ENCODE results near the gene SRPK1.

DNA sequence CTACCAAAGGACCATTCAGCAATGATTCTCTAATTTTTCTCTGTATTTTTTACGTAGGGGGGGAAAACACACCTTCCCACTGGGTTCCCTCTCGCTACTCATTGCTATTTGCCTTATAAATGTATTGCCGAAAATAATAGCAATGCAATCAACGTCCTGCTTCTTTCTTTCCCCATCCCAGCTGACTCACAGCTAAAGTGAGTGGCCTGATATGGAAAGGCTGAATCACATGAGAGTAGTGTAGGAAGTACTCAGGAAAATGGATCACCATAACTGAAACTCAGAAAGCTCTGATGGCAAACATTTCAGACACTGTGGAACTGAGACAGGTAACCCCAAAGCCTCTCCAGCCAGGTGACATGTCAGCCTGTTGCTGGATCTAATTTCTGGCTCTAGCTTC lies 49.3 kb upstream of the SRPK1 start:
- TF ChIP-seq POLR2A (IDR thresholded peaks at IDR 0.05; ENCODE audit: low read depth, low read length) (no peak), POLR2AphosphoS5 (IDR thresholded peaks at IDR 0.05; ENCODE audit: low read length) (no peak), SP1 (IDR thresholded peaks at IDR 0.05; ENCODE audit: low read depth, low read length) (no peak), BCLAF1 (IDR thresholded peaks at IDR 0.05) (no peak), USF1 (IDR thresholded peaks at IDR 0.05; ENCODE audit: borderline replicate concordance, extremely low read length, insufficient read depth, low read depth, low read length) (no peak), FOXK2 (IDR thresholded peaks at IDR 0.05) (no peak), TAF1 (IDR thresholded peaks at IDR 0.05; ENCODE audit: borderline replicate concordance, low read depth, low read length) (no peak)
